Kidney (tissue), 14 donors: ENCODE measurements around the gene ID3. TPM values are rescaled to one million over a fixed set of nuclear protein-coding genes. Genes with fewer than 3 reads are reported as not detected.

Experiments
- DNase-seq, 5 donors: peaks; one replicate each; pipeline ENCODE4 v3.0.0-alpha.2; 2013 to 2020
- FAIRE-seq: peaks from 2 replicates; lab custom pipeline; 2012; peaks lifted over from hg19 to GRCh38; lab: Jason Lieb, UNC
- H3K27ac ChIP-seq, 2 donors: one replicate each; pipeline ENCODE4 v1.7.0; 2013; ENCODE audit warnings: low read depth in 2 of 2, low read length in 2 of 2, inconsistent platforms in 1 of 2
- H3K27me3 ChIP-seq: one replicate; pipeline ENCODE4 v1.7.1; 2013; ENCODE audit warnings: low read length, inconsistent platforms; ENCODE audit not compliant: control insufficient read depth, insufficient read depth
- H3K36me3 ChIP-seq, 3 donors: one replicate each; pipeline versions ENCODE4 v1.7.0 to v1.7.1; 2013; ENCODE audit warnings: low read length in 3 of 3, control low read depth in 1 of 3, inconsistent platforms in 1 of 3; ENCODE audit not compliant: insufficient read depth in 3 of 3, control insufficient read depth in 2 of 3
- H3K4me1 ChIP-seq, 3 donors: one replicate each; pipeline versions ENCODE4 v1.7.0 to v1.7.1; 2013; ENCODE audit warnings: low read length in 3 of 3, inconsistent platforms in 1 of 3, low read depth in 1 of 3; ENCODE audit not compliant: control insufficient read depth in 2 of 3, insufficient read depth in 2 of 3
- H3K4me3 ChIP-seq, 3 donors: one replicate each; pipeline versions ENCODE4 v1.7.0 to v1.8.1; 2013; ENCODE audit warnings: low read length in 3 of 3, control low read depth in 1 of 3, inconsistent platforms in 1 of 3
- H3K9ac ChIP-seq, 3 donors: one replicate each; pipeline versions ENCODE4 v1.7.0 to v1.7.1; 2013; ENCODE audit warnings: low read length in 3 of 3, control low read depth in 1 of 3, inconsistent platforms in 1 of 3
- H3K9me3 ChIP-seq, 3 donors: one replicate each; pipeline versions ENCODE4 v1.7.0 to v1.7.1; 2013; ENCODE audit warnings: low read length in 3 of 3, control low read depth in 1 of 3, inconsistent platforms in 1 of 3; ENCODE audit not compliant: control insufficient read depth in 2 of 3, insufficient read depth in 1 of 3
- CTCF ChIP-seq: IDR thresholded peaks from 3 replicates; pipeline ENCODE4 v1.5.1; 2012; ENCODE audit warnings: mild to moderate bottlenecking, moderate library complexity, borderline replicate concordance; ENCODE audit not compliant: insufficient read depth; ENCODE audit errors: extremely low read depth
- intact Hi-C: fragments of 100-400 bp; cut with DNase I; formaldehyde crosslinking; loops from one replicate; pipeline ENCODE4 v1.11.1; 2022
- polyA plus RNA-seq: library from polyadenylated mRNA; stranded (reverse); fragments of 350-450 nt; fragmentation: Illumina TruSeq; extraction: RNeasy Lipid Tissue Mini Kit (QIAGEN cat#74804); gene quantifications from one replicate; pipeline ENCODE4 v1.2.3, GENCODE V29; 2014; ENCODE audit warnings: low read depth, low replicate concordance; ENCODE audit not compliant: insufficient read depth
- total RNA-seq: library from RNA; stranded (reverse); fragmentation: NEBNext Ultra II Directional; extraction: Animal tissue kit (Norgen Biotek cat#: 25700); gene quantifications from one replicate; pipeline ENCODE4 v1.2.1, GENCODE V29; 2021
- donor health status: control.
- donor health status: control.
- donor health status: control.
- donor health status: control.
- donor health status: control.
- donor health status: DM: yes; HTN: yes; CAD: no.
- donor health status: Normal renal cell carcinoma (clear cell type).

ID3 gene
- total and polyA plus RNA-seq, 2 donors from 2014 or later: 97.8 to 157 TPM

GRCh38 chr1:23522244-23522982, 36.9 kb downstream of the ID3 start:
- no peaks in the 10 kb centered on the region for H3K4me1 ChIP-seq
- DNase-seq: no peak
- H3K4me3 ChIP-seq: no peak overlapping the region
- H3K27me3 ChIP-seq: no peaks in the 10 kb centered on the region
- TF ChIP-seq CTCF: no peak
- no peak overlapping the region for H3K27ac ChIP-seq
- no peak for FAIRE-seq
- no peak overlapping the region for H3K9ac ChIP-seq
- no peaks in the 10 kb centered on the region for H3K36me3 ChIP-seq
- intact Hi-C loops: no loop called here
- H3K9me3 ChIP-seq: no peaks in the 10 kb centered on the region

GRCh38 chr1:23521588-23521987, 37.7 kb downstream of the ID3 start:
- no peak overlapping the region for H3K4me3 ChIP-seq
- intact Hi-C loops: no loop called here
- no peak overlapping the region for H3K9ac ChIP-seq
- FAIRE-seq (no peak), DNase-seq (no peak)
- TF ChIP-seq CTCF: no peak
- H3K27me3 ChIP-seq: no peaks in the 10 kb centered on the region
- no peaks in the 10 kb centered on the region for H3K36me3 ChIP-seq
- H3K27ac ChIP-seq: no peak overlapping the region
- no peaks in the 10 kb centered on the region for H3K9me3 ChIP-seq
- no peaks in the 10 kb centered on the region for H3K4me1 ChIP-seq

GRCh38 chr1:23517581-23517980, 41.7 kb downstream of the ID3 start:
- DNase-seq: no peak
- no peak overlapping the region for H3K4me3 ChIP-seq
- no peaks in the 10 kb centered on the region for H3K4me1 ChIP-seq
- no peaks in the 10 kb centered on the region for H3K9me3 ChIP-seq
- no peak overlapping the region for H3K9ac ChIP-seq
- no peaks in the 10 kb centered on the region for H3K36me3 ChIP-seq
- H3K27me3 ChIP-seq: no peaks in the 10 kb centered on the region
- no peak for TF ChIP-seq CTCF
- H3K27ac ChIP-seq: no peak overlapping the region
- no peak for FAIRE-seq
- intact Hi-C loops: no loop called here
